Endothelial cell of umbilical vein (primary cell): ENCODE measurements around the gene NTSR1. TPM values are rescaled to one million over a fixed set of nuclear protein-coding genes. Genes with fewer than 3 reads are reported as not detected.

Source experiments
- BruUV-seq: library from RNA; stranded (reverse); fragments of 400-500 nt; replicated peaks from 2 replicates; lab custom pipeline; 2021; lab: Mats Ljungman, UMichigan
- CTCF ChIA-PET: fragments of 300-600, 350-600 bp; sonication (Branson Sonifier 250); formaldehyde crosslinking; loops from one replicate; lab custom pipeline; 2021; ENCODE audit warnings: antibody characterized with exemption, inconsistent platforms; lab: Charles Lee
- POLR2A ChIA-PET: fragments of 300-600, 350-600 bp; sonication (Branson Sonifier 250); formaldehyde crosslinking; loops from one replicate; lab custom pipeline; 2021; ENCODE audit warnings: antibody characterized with exemption, inconsistent platforms; lab: Charles Lee
- DNase-seq: peaks from one replicate; pipeline ENCODE4 v3.0.0-alpha.2; 2011; ENCODE audit warnings: low read depth, low spot score
- FAIRE-seq: peaks from 2 replicates; lab custom pipeline; 2011; peaks lifted over from hg19 to GRCh38; lab: Jason Lieb, UNC
- H2AFZ ChIP-seq: 2 replicates; pipeline ENCODE4 v1.6.0; 2012; ENCODE audit warnings: low read depth, low read length, control low read depth, inconsistent platforms
- H3K27ac ChIP-seq: 2 replicates; pipeline ENCODE4 v1.5.1; 2011; ENCODE audit warnings: low read depth, mild to moderate bottlenecking, control low read depth, low read length, moderate library complexity; ENCODE audit not compliant: insufficient read depth
- H3K27me3 ChIP-seq, 2 experiments: 2 replicates each; pipeline versions ENCODE4 v1.6.0 to v1.6.1; 2011; ENCODE audit warnings: low read length in 2 of 2, mixed read lengths in 1 of 2; ENCODE audit not compliant: control insufficient read depth in 2 of 2, insufficient read depth in 2 of 2
- H3K36me3 ChIP-seq, 2 experiments: 2 replicates in 1 of 2; 3 replicates in 1 of 2; pipeline ENCODE4 v1.5.1; 2011; ENCODE audit warnings: low read length in 2 of 2, mild to moderate bottlenecking in 1 of 2, moderate library complexity in 1 of 2; ENCODE audit not compliant: control insufficient read depth in 2 of 2, insufficient read depth in 2 of 2; ENCODE audit errors: extremely low read depth in 1 of 2
- H3K4me1 ChIP-seq: 3 replicates; pipeline ENCODE4 v1.5.1; 2011; ENCODE audit warnings: mild to moderate bottlenecking, low read length; ENCODE audit not compliant: control insufficient read depth, insufficient read depth; ENCODE audit errors: extremely low read depth
- H3K4me2 ChIP-seq: 2 replicates; pipeline ENCODE4 v1.6.1; 2011; ENCODE audit warnings: low read length, control low read depth, mixed read lengths; ENCODE audit not compliant: insufficient read depth
- H3K4me3 ChIP-seq, 3 experiments: fragments of 200-600 bp in 1 of 3; sonication (generic), shearing (Covaris generic) in 1 of 3; replicated peaks in 1 of 3; 2 replicates each; pipeline ENCODE4 v1.5.1; 2011 to 2016; ENCODE audit warnings: control low read depth in 3 of 3, low read length in 3 of 3, mild to moderate bottlenecking in 2 of 3, inconsistent platforms in 1 of 3, low read depth in 1 of 3, moderate library complexity in 1 of 3; ENCODE audit not compliant: insufficient read depth in 1 of 3
- H3K79me2 ChIP-seq: 2 replicates; pipeline ENCODE4 v1.6.0; 2012; ENCODE audit warnings: low read length, inconsistent platforms; ENCODE audit not compliant: control insufficient read depth, insufficient read depth
- H3K9ac ChIP-seq: replicated peaks from 2 replicates; pipeline ENCODE3; 2011; ENCODE audit warnings: low read length, control low read depth; ENCODE audit not compliant: insufficient read depth; ENCODE audit errors: extremely low read depth
- H3K9me1 ChIP-seq: replicated peaks from 3 replicates; pipeline ENCODE4 v1.6.0; 2011; ENCODE audit warnings: mild to moderate bottlenecking, low read length; ENCODE audit not compliant: control insufficient read depth, insufficient read depth; ENCODE audit errors: extremely low read depth
- H3K9me3 ChIP-seq: replicated peaks from 2 replicates; pipeline ENCODE4 v1.5.1; 2012; ENCODE audit warnings: low read length, inconsistent platforms; ENCODE audit not compliant: control insufficient read depth, insufficient read depth
- H4K20me1 ChIP-seq: replicated peaks from 2 replicates; pipeline ENCODE3; 2011; ENCODE audit warnings: mild to moderate bottlenecking, low read length; ENCODE audit not compliant: control insufficient read depth, insufficient read depth; ENCODE audit errors: extremely low read depth
- EZH2 ChIP-seq: IDR thresholded peaks from 2 replicates; pipeline ENCODE4 v1.6.1; 2012; ENCODE audit warnings: borderline replicate concordance, low read depth, mild to moderate bottlenecking, moderate library complexity, low read length, inconsistent platforms; ENCODE audit not compliant: severe bottlenecking
- FOS ChIP-seq: IDR thresholded peaks from 2 replicates; pipeline ENCODE4 v1.6.1; 2011; ENCODE audit warnings: mild to moderate bottlenecking, low read length, moderate library complexity, borderline replicate concordance; ENCODE audit not compliant: insufficient read depth
- GATA2 ChIP-seq: IDR thresholded peaks from 2 replicates; pipeline ENCODE4 v1.7.0; 2011; ENCODE audit warnings: low read depth, mild to moderate bottlenecking, moderate library complexity, mixed read lengths, low read length; ENCODE audit not compliant: insufficient read length, insufficient read depth
- JUN ChIP-seq: IDR thresholded peaks from 2 replicates; pipeline ENCODE4 v1.6.1; 2011; ENCODE audit warnings: borderline replicate concordance, low read depth; ENCODE audit not compliant: insufficient read length, insufficient read depth
- POLR2A ChIP-seq: IDR thresholded peaks from 2 replicates; pipeline ENCODE4 v1.6.1; 2012; ENCODE audit warnings: low read depth, mild to moderate bottlenecking, control low read depth, low read length
- POLR2AphosphoS5 ChIP-seq: IDR thresholded peaks from 2 replicates; pipeline ENCODE4 v1.6.1; 2012; ENCODE audit warnings: low read depth, mild to moderate bottlenecking, control low read depth, low read length, moderate library complexity; ENCODE audit not compliant: insufficient read depth
- dilution Hi-C: fragments of 300-500 bp; cut with MboI; formaldehyde crosslinking; loops from one replicate; pipeline ENCODE4 v1.15.0; 2019; ENCODE audit warnings: low sequenced_read_pairs; ENCODE audit not compliant: extremely low pct_ligation_motif_present
- intact Hi-C: fragments of 100-400 bp; cut with micrococcal nuclease; formaldehyde crosslinking; loops from one replicate; pipeline ENCODE4 v1.10.0; 2022
- polyA plus RNA-seq, 4 experiments: library from polyadenylated mRNA; depleted of rRNA in 3 of 4; stranded (reverse) in 3 of 4; unstranded in 1 of 4; fragments of >200 nt; gene quantifications; 2 replicates each; pipeline versions ENCODE4 v1.2.1 to v1.2.3, GENCODE V29; 2011 to 2012; ENCODE audit warnings: missing spikeins in 1 of 4
- total RNA-seq: library from RNA; stranded (reverse); gene quantifications from 2 replicates; pipeline ENCODE4 v1.2.3, GENCODE V29; 2021
- TF ChIP-seq, protein P1 (sequence below), 2 donors: IDR thresholded peaks; 1 replicate in 1 of 2; 2 replicates in 1 of 2; pipeline ENCODE4 v1.5.1; 2011; ENCODE audit warnings: low read length in 2 of 2, mild to moderate bottlenecking in 2 of 2, moderate library complexity in 2 of 2, control low read depth in 1 of 2, inconsistent platforms in 1 of 2, low read depth in 1 of 2; ENCODE audit not compliant: insufficient read depth in 1 of 2; ENCODE audit errors: extremely low read depth in 1 of 2
- TF ChIP-seq, protein P2 (sequence below): IDR thresholded peaks from 2 replicates; pipeline ENCODE4 v1.6.1; 2011; ENCODE audit not compliant: insufficient read depth, insufficient read length

The NTSR1 gene
- total and polyA plus RNA-seq, 2 donors (not counting 3 experiments of a cell fraction or from before 2014, with no cell fraction given) = 0.14 to 2.1 TPM

DNA sequence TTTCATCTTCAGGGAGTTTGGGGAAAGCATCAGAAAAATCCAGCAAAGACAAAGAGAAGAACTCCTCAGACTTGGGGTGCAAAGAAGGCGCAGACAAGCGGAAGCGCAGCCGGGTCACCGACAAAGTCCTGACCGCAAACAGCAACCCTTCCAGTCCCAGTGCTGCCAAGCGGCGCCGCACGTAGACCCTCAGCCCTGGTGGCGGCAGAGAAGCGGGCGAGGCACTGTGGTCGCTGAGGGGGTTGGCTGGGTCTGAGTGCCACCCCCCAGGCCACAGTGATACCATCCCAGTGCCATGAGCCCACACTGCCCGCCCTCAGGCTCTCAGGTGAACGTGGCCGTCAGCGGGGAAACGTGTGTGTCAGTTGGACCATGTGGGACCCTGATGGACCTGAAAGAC lies 90.8 kb downstream of the NTSR1 start:
- Histone ChIP-seq H3K79me2 (peaks cover 14% of the 10 kb centered on the region), H4K20me1 (no peaks in the 10 kb centered on the region), H2AFZ (no peak overlapping the region), H3K4me1 (peaks cover 13% of the 10 kb centered on the region), H3K4me3 (no peak overlapping the region), H3K9me1 (no peaks in the 10 kb centered on the region), H3K9ac (no peak overlapping the region), H3K27ac (no peak overlapping the region), H3K4me2 (no peak overlapping the region), H3K27me3 (no peaks in the 10 kb centered on the region), H3K9me3 (no peaks in the 10 kb centered on the region), H3K36me3 (peaks cover 11 to 12% of the 10 kb centered on the region in 2 experiments)
- BruUV-seq = TSS peak; percentile 8
- ChIA-PET CTCF (no interaction called here), POLR2A (interaction anchor here (0.6 kb wide), 1 partner anchor 435 kb away, joined by 3 read pairs; no protein-coding TSS in a partner anchor)
- FAIRE-seq (no peak), DNase-seq (no peak)
- intact Hi-C loops (loop anchor here (10.0 kb wide), 1 partner anchor 495 kb away; the partner anchor contains the start of gene ADRM1), dilution Hi-C loops (no loop called here)
- TF ChIP-seq FOS = no peak
- TF ChIP-seq POLR2AphosphoS5 = no peak
- TF ChIP-seq POLR2A = no peak
- TF ChIP-seq, protein P1, sequence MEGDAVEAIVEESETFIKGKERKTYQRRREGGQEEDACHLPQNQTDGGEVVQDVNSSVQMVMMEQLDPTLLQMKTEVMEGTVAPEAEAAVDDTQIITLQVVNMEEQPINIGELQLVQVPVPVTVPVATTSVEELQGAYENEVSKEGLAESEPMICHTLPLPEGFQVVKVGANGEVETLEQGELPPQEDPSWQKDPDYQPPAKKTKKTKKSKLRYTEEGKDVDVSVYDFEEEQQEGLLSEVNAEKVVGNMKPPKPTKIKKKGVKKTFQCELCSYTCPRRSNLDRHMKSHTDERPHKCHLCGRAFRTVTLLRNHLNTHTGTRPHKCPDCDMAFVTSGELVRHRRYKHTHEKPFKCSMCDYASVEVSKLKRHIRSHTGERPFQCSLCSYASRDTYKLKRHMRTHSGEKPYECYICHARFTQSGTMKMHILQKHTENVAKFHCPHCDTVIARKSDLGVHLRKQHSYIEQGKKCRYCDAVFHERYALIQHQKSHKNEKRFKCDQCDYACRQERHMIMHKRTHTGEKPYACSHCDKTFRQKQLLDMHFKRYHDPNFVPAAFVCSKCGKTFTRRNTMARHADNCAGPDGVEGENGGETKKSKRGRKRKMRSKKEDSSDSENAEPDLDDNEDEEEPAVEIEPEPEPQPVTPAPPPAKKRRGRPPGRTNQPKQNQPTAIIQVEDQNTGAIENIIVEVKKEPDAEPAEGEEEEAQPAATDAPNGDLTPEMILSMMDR (IDR thresholded peaks at IDR 0.05; ENCODE audit: extremely low read depth in 1 of 2, insufficient read depth in 1 of 2, low read depth in 1 of 2, low read length in 2 of 2) = no peak
- no peak for TF ChIP-seq EZH2
- no peak for TF ChIP-seq JUN
- TF ChIP-seq, protein P2, sequence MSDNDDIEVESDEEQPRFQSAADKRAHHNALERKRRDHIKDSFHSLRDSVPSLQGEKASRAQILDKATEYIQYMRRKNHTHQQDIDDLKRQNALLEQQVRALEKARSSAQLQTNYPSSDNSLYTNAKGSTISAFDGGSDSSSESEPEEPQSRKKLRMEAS = no peak
- no peak for TF ChIP-seq GATA2
